ENCODE results near the gene LYPD1. TPM values are rescaled to one million over a fixed set of nuclear protein-coding genes. Genes with fewer than 3 reads are reported as not detected.

The LYPD1 gene
- total and polyA plus RNA-seq, 2 donors from 2014 or later: 4.7 to 11.1 TPM

DNA sequence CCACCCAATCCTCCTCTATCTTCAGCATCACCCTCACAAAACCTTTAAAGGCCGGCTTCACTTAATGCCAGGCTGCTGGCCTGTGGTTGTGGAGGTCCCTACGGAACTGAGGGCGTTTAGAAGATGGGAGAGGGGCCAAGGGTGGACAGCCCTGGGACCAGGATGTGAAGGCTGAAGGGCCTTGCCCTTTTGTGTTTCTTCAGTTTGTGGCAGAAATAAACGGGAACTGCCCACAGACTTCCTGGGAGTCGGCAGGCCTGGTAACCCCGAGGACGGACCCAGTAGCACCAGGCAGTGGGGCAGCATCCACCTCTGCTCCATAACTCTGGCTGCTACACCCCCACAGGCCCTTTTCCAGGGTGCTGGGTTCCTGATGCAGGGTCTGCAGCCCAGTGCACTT, 51.3 kb downstream of the LYPD1 start:
- no peak for FAIRE-seq
- no peak overlapping the region for H3K4me3 ChIP-seq (ENCODE audit: low read length in 3 of 3)

DNA sequence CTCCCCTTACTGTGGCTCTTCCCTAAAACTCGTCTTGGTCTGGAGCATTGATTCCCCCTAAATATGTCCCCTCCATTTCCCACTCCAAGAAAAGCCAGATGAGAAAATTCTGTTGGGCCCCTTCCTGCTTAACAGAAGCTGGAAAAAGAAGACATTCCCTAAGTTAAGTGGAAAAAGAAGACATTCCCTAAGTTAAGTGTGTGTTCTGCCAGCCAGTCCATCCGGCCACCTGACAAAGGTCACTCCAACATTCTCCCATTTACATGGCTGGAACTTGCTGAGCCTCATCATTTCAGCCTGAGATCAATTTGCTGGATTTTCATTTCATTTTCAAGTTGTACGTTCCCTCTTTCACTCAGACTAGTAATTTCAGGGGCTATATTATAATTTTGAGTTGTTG, 52.0 kb downstream of the LYPD1 start:
- no peaks in the 10 kb centered on the region for H3K27me3 ChIP-seq (ENCODE audit: control insufficient read depth, insufficient read depth, low read length)
- peak in 1 of 5 donors; percentile 16 for DNase-seq
- H3K4me3 ChIP-seq (ENCODE audit: low read length in 3 of 3): no peak overlapping the region
- H3K27ac ChIP-seq (ENCODE audit: low read depth in 2 of 2, low read length in 2 of 2): no peak overlapping the region
- no peak overlapping the region for H3K9ac ChIP-seq (ENCODE audit: low read length in 3 of 3)
- TF ChIP-seq, protein P1, sequence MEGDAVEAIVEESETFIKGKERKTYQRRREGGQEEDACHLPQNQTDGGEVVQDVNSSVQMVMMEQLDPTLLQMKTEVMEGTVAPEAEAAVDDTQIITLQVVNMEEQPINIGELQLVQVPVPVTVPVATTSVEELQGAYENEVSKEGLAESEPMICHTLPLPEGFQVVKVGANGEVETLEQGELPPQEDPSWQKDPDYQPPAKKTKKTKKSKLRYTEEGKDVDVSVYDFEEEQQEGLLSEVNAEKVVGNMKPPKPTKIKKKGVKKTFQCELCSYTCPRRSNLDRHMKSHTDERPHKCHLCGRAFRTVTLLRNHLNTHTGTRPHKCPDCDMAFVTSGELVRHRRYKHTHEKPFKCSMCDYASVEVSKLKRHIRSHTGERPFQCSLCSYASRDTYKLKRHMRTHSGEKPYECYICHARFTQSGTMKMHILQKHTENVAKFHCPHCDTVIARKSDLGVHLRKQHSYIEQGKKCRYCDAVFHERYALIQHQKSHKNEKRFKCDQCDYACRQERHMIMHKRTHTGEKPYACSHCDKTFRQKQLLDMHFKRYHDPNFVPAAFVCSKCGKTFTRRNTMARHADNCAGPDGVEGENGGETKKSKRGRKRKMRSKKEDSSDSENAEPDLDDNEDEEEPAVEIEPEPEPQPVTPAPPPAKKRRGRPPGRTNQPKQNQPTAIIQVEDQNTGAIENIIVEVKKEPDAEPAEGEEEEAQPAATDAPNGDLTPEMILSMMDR (IDR thresholded peaks at IDR 0.05; ENCODE audit: borderline replicate concordance, extremely low read depth, insufficient read depth): no peak
- intact Hi-C loops (cut with DNase I): no loop called here
- no peaks in the 10 kb centered on the region for H3K9me3 ChIP-seq (ENCODE audit: control insufficient read depth in 2 of 3, insufficient read depth in 1 of 3, low read length in 3 of 3)
- H3K36me3 ChIP-seq (ENCODE audit: control insufficient read depth in 2 of 3, insufficient read depth in 3 of 3, low read length in 3 of 3): no peaks in the 10 kb centered on the region
- FAIRE-seq: no peak
- H3K4me1 ChIP-seq (ENCODE audit: control insufficient read depth in 2 of 3, insufficient read depth in 2 of 3, low read depth in 1 of 3, low read length in 3 of 3): peaks cover 0 to 2% (median 0%) of the 10 kb centered on the region in 3 donors

More for the DNA sequence above, 51.3 kb downstream of the LYPD1 start:
- Histone ChIP-seq H3K27ac (ENCODE audit: low read depth in 2 of 2, low read length in 2 of 2) (no peak overlapping the region), H3K9ac (ENCODE audit: low read length in 3 of 3) (no peak overlapping the region), H3K36me3 (ENCODE audit: control insufficient read depth in 2 of 3, insufficient read depth in 3 of 3, low read length in 3 of 3) (no peaks in the 10 kb centered on the region), H3K4me1 (ENCODE audit: control insufficient read depth in 2 of 3, insufficient read depth in 2 of 3, low read depth in 1 of 3, low read length in 3 of 3) (peaks cover 0 to 2% (median 0%) of the 10 kb centered on the region in 3 donors), H3K9me3 (ENCODE audit: control insufficient read depth in 2 of 3, insufficient read depth in 1 of 3, low read length in 3 of 3) (no peaks in the 10 kb centered on the region), H3K27me3 (ENCODE audit: control insufficient read depth, insufficient read depth, low read length) (no peaks in the 10 kb centered on the region)
- DNase-seq: no peak
- TF ChIP-seq, protein P1 (IDR thresholded peaks at IDR 0.05; ENCODE audit: borderline replicate concordance, extremely low read depth, insufficient read depth): no peak
- intact Hi-C loops (cut with DNase I): no loop called here

DNA sequence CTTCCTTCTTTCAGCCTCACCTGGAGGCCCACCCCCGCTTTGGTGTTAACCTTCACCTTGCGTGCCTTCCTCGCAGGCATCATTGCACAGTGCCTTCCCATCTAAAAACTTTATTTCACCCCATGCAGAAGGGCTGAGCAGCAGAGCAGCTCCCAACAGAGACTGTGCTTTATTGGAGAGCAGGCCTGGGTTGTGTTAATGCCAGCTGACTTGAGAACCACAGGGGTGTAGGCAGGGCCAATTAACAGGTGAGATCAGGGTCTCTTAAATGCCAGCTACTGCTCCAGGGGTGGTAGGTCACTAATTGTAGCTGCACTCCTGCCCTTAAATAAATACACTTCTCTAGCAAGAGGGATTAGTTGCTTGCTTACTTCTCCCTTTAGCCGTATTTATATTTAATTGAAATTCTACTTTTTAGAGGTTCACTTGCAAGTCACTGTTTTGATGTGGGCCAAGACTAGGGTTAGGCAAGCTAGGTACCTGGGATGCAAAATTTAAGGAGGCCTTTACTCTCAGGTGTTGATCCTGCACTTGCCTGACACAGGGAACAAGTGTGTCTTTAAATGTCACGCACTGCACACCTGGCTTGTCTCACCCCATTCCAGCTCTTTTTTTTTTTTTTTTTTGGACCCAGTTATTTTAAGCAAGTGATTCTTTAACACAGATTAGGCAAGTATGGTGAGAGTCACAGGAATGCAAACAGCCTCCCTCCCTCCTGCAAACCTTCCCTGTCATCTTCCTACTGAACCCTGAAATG, 54.5 kb downstream of the LYPD1 start:
- Histone ChIP-seq H3K27me3 (ENCODE audit: control insufficient read depth, insufficient read depth, low read length) (no peaks in the 10 kb centered on the region), H3K4me3 (ENCODE audit: low read length in 3 of 3) (no peak overlapping the region), H3K9me3 (ENCODE audit: control insufficient read depth in 2 of 3, insufficient read depth in 1 of 3, low read length in 3 of 3) (no peaks in the 10 kb centered on the region), H3K36me3 (ENCODE audit: control insufficient read depth in 2 of 3, insufficient read depth in 3 of 3, low read length in 3 of 3) (no peaks in the 10 kb centered on the region), H3K27ac (ENCODE audit: low read depth in 2 of 2, low read length in 2 of 2) (no peak overlapping the region), H3K4me1 (ENCODE audit: control insufficient read depth in 2 of 3, insufficient read depth in 2 of 3, low read depth in 1 of 3, low read length in 3 of 3) (peaks cover 0 to 2% (median 0%) of the 10 kb centered on the region in 3 donors), H3K9ac (ENCODE audit: low read length in 3 of 3) (no peak overlapping the region)
- intact Hi-C loops (cut with DNase I): no loop called here
- DNase-seq (no peak), FAIRE-seq (no peak)
- TF ChIP-seq, protein P1 (IDR thresholded peaks at IDR 0.05; ENCODE audit: borderline replicate concordance, extremely low read depth, insufficient read depth): no peak

Data from kidney (tissue), 14 donors.